ENCODE results near the gene ALDH3A2.
"Not testable (repeated sequence)": the region's sequence is repeated elsewhere in the genome, so short reads cannot be mapped to it uniquely, and the experiment has no call there.

ALDH3A2 gene

GRCh38 chr17:19678581-19679453 lies 30.3 kb downstream of the ALDH3A2 start:
- no peak for DNase-seq (ENCODE audit: low spot score)

- DNase-seq (ENCODE audit: low spot score), result no peak
Observed at GRCh38 chr17:19683117-19683516, 34.6 kb downstream of the ALDH3A2 start.

GRCh38 chr17:19684909-19685580 lies 36.5 kb downstream of the ALDH3A2 start:
- not testable (repeated sequence) for DNase-seq (ENCODE audit: low spot score)

DNA sequence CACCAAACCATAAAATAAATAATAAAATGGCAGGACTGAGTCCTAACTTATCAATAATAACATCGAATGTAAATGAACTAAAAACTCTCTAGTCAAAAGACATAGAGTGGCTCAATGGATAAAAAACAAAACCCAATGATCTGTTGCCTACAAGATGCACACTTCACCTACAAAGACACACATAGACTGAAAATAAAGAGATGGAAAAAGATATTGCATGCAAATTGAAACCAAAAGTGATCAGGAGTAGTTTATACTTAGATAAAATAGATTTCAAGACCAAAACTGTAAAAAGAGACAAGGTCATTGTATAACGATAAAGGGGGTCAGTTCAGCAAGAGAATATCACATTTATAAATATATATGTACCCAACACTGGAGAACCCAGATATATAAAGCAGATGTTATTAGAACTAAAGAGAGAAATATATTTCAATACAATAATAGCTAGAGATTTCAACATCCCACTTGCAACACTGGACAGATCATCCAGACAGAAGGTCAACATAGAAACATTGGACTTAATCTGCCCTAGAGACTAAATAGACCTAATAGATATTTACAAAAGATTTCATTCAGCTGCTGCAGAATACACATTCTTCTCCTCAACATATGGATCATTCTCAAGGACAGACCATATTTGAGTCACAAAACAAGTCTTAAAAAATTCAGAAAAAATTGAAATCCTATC lies 38.0 kb downstream of the ALDH3A2 start:
- no peak for DNase-seq (ENCODE audit: low spot score)

- DNase-seq (ENCODE audit: low spot score), result no peak
Observed at GRCh38 chr17:19702217-19702641, 53.7 kb downstream of the ALDH3A2 start.

GRCh38 chr17:19703106-19703827 lies 54.7 kb downstream of the ALDH3A2 start:
- DNase-seq (ENCODE audit: low spot score), result no peak

GRCh38 chr17:19703828-19704613 lies 55.5 kb downstream of the ALDH3A2 start:
- no peak for DNase-seq (ENCODE audit: low spot score)

DNA sequence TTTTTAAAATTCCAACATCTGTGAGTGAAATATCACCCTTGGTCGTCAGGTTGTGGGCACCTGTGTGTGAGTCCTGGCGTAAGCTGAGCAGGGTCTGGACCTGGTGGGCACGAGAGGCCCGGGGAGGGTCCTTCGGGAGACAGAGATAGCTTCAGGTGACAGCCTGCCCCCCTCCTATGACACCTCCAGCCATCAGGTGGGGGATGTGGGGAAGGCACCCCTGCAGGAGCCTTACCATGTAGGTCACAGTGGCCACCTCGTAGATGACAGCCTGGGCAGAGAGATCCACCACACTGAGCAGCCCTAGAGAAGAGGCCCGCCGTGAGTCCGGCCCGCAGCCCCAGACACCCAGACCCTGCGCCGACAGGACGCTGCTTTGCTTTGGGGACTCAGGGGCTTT lies 56.6 kb downstream of the ALDH3A2 start:
- no peak for DNase-seq (ENCODE audit: low spot score)

DNA sequence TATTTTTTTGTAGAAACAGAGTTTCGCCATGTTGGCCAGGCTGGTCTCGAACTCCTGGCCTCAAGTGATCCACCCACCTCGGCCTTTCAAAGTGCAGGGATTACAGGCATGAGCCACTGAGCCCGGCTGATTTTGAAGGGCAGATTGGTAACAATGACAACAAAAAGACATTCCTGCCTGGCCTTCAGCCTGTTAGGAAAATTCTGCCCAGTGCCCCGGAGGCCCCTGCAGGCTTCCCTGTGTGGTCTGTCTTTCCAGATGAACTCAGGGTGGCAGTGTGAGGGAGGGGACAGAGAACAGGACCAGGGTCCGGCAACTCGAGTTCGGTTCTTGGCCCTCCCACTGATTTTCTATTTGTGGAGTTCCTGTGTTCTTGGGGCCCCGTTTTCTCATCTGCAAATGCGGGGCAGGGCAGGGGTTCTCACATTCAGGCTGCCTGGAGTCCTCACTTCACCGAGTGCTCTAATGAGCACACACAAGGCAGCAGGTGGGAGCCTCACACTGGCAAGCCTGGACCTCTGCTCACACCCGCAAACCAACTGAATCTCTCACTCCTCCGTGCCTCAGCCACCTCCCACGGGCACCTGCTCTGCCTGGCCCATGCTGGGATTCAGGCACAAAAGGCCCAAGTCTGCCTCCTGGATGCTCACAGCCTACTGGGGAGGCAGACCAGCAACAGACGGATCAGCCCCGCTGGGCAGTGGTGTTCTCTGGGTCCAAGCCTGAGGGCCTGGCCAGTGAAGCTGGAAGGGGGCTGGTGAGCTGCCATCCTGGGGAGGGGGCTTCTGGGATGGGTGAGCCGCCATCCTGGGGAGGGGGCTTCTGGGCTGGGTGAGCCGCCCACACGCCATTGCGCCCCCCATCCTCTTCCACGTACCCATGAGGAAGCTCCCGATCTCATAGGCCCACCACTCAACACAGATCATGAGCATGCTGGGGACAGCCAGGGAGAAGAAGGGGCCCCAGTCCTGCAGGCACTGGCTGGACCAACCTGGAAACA lies 57.5 kb downstream of the ALDH3A2 start:
- no peak for DNase-seq (ENCODE audit: low spot score)

DNA sequence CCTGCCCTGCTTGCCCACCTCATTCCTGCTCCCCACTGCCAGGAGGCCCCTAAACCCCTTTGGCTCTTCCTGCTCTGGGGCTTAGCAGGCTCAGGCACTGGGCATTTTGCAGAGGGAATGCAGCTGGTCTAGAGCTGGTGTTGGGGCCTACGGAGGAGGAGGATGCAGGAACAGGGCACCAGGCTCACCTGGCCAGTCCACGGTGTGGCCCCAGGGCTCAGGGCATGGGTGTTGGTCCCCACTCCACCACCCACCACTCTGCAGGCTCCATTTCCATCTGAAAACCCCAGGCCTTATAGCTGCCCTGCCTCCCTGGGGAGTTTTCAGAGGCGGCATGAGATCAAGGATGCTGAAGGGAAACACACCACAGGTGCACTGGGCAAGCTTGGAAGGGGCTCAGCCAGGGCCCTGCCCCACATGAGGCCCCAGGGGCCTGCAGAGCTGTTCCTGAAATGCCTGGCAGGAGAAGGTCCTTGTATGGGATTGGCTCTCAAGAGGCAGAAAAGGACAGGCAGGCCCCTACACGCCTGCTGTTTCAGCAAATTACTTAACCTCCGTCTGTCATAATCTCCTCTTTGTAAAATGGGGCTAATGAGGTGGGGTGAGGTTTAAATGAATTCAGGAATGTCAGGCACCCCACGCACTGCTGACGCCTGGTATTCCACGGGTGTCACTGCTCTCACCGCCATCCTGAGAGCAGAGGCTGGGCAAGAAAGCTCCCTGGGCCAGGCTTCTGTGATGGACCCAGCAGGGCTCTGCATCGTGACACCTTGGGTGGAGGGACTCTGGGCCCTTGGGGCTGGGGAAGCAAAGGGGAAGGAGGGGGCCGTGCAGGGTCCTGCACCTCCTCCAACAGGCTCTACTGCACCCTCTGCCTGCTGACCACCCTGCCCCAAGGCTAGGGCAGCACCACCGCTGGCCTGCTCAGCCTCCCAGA lies 58.5 kb downstream of the ALDH3A2 start:
- DNase-seq (ENCODE audit: low spot score), result no peak

GRCh38 chr17:19707728-19708221 lies 59.2 kb downstream of the ALDH3A2 start:
- DNase-seq (ENCODE audit: low spot score), result no peak

DNA sequence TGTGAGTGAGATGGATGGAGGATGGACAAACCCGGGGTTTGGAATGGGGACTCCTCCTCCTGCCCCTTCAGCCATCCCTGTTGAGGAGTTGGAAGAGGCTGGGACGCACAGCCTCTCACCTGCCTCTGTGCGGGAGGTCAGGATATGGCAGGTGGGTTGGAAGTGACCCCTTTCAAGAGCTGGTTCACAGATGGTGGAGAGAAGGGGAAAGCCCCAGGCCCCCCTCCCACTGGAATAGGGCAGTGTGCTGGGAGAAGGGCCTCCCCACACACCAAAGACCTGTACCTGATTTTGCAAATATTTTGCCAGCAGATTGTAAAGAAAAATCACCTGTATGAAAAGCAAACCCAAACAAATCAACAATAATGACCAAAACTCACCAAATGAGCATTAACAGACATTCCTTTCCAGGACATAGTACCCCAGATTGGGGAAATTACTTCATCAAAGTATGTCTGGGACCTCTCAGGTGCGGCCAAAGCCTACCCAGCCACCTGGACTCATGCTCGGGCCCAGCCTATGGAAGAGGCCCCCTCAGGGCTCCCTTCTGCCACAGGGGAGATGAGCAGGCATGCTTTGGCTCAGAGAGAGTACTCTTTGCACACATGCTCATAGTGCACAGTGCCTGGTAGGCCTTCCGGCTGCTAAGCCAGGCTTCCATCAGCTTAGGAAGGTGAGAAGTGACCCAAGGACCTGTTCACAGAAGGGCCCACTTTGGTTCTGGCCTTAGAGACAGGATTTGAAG lies 60.1 kb downstream of the ALDH3A2 start:
- no peak for DNase-seq (ENCODE audit: low spot score)

GRCh38 chr17:19709841-19710240 lies 61.3 kb downstream of the ALDH3A2 start:
- no peak for DNase-seq (ENCODE audit: low spot score)

GRCh38 chr17:19712436-19713004 lies 64.0 kb downstream of the ALDH3A2 start:
- DNase-seq (ENCODE audit: low spot score), result no peak

DNA sequence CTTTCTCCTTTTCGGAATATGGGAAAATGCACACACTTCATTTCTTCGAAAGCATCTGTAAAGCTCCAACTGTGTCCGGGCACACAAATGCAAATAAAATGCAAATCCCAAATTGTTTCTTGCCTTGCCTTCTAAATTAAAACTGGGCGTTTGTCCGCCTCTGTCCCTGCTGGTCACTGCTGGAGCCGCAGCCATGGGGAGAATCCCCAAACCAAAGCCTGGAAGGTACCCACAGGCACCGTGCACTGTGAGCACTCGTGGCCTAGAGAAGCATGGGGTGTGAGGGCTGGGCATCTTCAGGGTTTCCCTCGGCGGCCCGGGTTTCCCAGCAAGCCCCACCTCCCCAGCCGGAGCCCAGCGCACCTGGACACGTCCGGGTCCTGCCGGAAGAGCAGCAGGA lies 64.9 kb downstream of the ALDH3A2 start:
- no peak for DNase-seq (ENCODE audit: low spot score)

GRCh38 chr17:19713901-19714361 lies 65.4 kb downstream of the ALDH3A2 start:
- DNase-seq (ENCODE audit: low spot score), result no peak
